ENCODE results near the gene TRPM5.

- TF ChIP-seq CTCF (conservative IDR thresholded peaks at IDR 0.05; ENCODE audit: low read depth, low read length), result no peak
- TF ChIP-seq, protein P1, sequence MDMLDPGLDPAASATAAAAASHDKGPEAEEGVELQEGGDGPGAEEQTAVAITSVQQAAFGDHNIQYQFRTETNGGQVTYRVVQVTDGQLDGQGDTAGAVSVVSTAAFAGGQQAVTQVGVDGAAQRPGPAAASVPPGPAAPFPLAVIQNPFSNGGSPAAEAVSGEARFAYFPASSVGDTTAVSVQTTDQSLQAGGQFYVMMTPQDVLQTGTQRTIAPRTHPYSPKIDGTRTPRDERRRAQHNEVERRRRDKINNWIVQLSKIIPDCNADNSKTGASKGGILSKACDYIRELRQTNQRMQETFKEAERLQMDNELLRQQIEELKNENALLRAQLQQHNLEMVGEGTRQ (IDR thresholded peaks at IDR 0.05; ENCODE audit: low read depth, low read length), result no peak
These were observed 16.4 kb upstream of the TRPM5 start for GRCh38 chr11:2460540-2461252.
